ENCODE results near the gene OSMR.

Gene OSMR

GRCh38 chr5:38941912-38942311, 96.1 kb downstream of the OSMR start:
- TF ChIP-seq TAF1 (IDR thresholded peaks at IDR 0.05; ENCODE audit: borderline replicate concordance, insufficient read depth, low read length) (no peak), SIN3A (IDR thresholded peaks at IDR 0.05; ENCODE audit: borderline replicate concordance, insufficient read depth, low read length) (no peak), REST (IDR thresholded peaks at IDR 0.05; ENCODE audit: insufficient read depth in 1 of 2, low read depth in 2 of 2, low read length in 2 of 2) (no peak), FOXP2 (optimal IDR thresholded peaks at IDR 0.05; ENCODE audit: borderline replicate concordance, extremely low read depth, extremely low read length, insufficient read depth) (no peak), POLR2AphosphoS5 (IDR thresholded peaks at IDR 0.05; ENCODE audit: low read depth, low read length) (no peak)

- no peak for TF ChIP-seq POLR2AphosphoS5 (IDR thresholded peaks at IDR 0.05; ENCODE audit: low read depth, low read length)
- TF ChIP-seq SIN3A (IDR thresholded peaks at IDR 0.05; ENCODE audit: borderline replicate concordance, insufficient read depth, low read length) = no peak
- no peak for TF ChIP-seq TAF1 (IDR thresholded peaks at IDR 0.05; ENCODE audit: borderline replicate concordance, insufficient read depth, low read length)
Observed at GRCh38 chr5:38944282-38944681, 98.5 kb downstream of the OSMR start.

- TF ChIP-seq SIN3A (IDR thresholded peaks at IDR 0.05; ENCODE audit: borderline replicate concordance, insufficient read depth, low read length) (no peak), FOXP2 (optimal IDR thresholded peaks at IDR 0.05; ENCODE audit: borderline replicate concordance, extremely low read depth, extremely low read length, insufficient read depth) (no peak), POLR2AphosphoS5 (IDR thresholded peaks at IDR 0.05; ENCODE audit: low read depth, low read length) (no peak), REST (IDR thresholded peaks at IDR 0.05; ENCODE audit: insufficient read depth in 1 of 2, low read depth in 2 of 2, low read length in 2 of 2) (no peak), TAF1 (IDR thresholded peaks at IDR 0.05; ENCODE audit: borderline replicate concordance, insufficient read depth, low read length) (no peak)
Observed at GRCh38 chr5:38948501-38948900, 102.7 kb downstream of the OSMR start.

GRCh38 chr5:38953426-38954012, 107.7 kb downstream of the OSMR start:
- TF ChIP-seq FOXP2 (optimal IDR thresholded peaks at IDR 0.05; ENCODE audit: borderline replicate concordance, extremely low read depth, extremely low read length, insufficient read depth) (no peak), TAF1 (IDR thresholded peaks at IDR 0.05; ENCODE audit: borderline replicate concordance, insufficient read depth, low read length) (no peak), SIN3A (IDR thresholded peaks at IDR 0.05; ENCODE audit: borderline replicate concordance, insufficient read depth, low read length) (no peak), POLR2AphosphoS5 (IDR thresholded peaks at IDR 0.05; ENCODE audit: low read depth, low read length) (no peak), REST (IDR thresholded peaks at IDR 0.05; ENCODE audit: insufficient read depth in 1 of 2, low read depth in 2 of 2, low read length in 2 of 2) (no peak)

GRCh38 chr5:38961691-38962090, 115.9 kb downstream of the OSMR start:
- TF ChIP-seq FOXP2 (optimal IDR thresholded peaks at IDR 0.05; ENCODE audit: borderline replicate concordance, extremely low read depth, extremely low read length, insufficient read depth) (no peak), REST (IDR thresholded peaks at IDR 0.05; ENCODE audit: insufficient read depth in 1 of 2, low read depth in 2 of 2, low read length in 2 of 2) (no peak), SIN3A (IDR thresholded peaks at IDR 0.05; ENCODE audit: borderline replicate concordance, insufficient read depth, low read length) (no peak), POLR2AphosphoS5 (IDR thresholded peaks at IDR 0.05; ENCODE audit: low read depth, low read length) (no peak), TAF1 (IDR thresholded peaks at IDR 0.05; ENCODE audit: borderline replicate concordance, insufficient read depth, low read length) (no peak)
